GM23338 (cell line): ENCODE data around the gene MTF1. TPM values are rescaled to one million over a fixed set of nuclear protein-coding genes. Genes with fewer than 3 reads are reported as not detected.
A peak's percentile ranks its signal among the peaks of the same experiment; 100 is the strongest.

Source experiments
- ATAC-seq: fragments of 200-7000 bp; cut with Tn5 transposase; 3 replicates; pipeline ENCODE4 v1.9.1; 2020
- DNase-seq: peaks from one replicate; pipeline ENCODE4 v3.0.0-alpha.2; 2015; ENCODE audit warnings: low spot score
- H2AFZ ChIP-seq: fragments of 200-600 bp; sonication (generic); 2 replicates; pipeline ENCODE4 v1.8.0; 2016; ENCODE audit warnings: antibody characterized with exemption, mild to moderate bottlenecking, moderate library complexity
- H3F3A ChIP-seq: fragments of 200-600 bp; sonication (generic); replicated peaks from 2 replicates; pipeline ENCODE4 v1.8.0; 2017; ENCODE audit warnings: antibody characterized with exemption, mixed run types, low read depth
- H3K27ac ChIP-seq: fragments of 200-600 bp; sonication (generic); 2 replicates; pipeline ENCODE4 v1.6.1; 2016; ENCODE audit warnings: low read depth
- H3K27me3 ChIP-seq: fragments of 200-600 bp; sonication (generic); 2 replicates; pipeline ENCODE4 v1.8.0; 2016; ENCODE audit warnings: mild to moderate bottlenecking, mixed run types, moderate library complexity; ENCODE audit not compliant: insufficient read depth
- H3K36me3 ChIP-seq: fragments of 200-600 bp; sonication (generic); 2 replicates; pipeline ENCODE4 v1.8.0; 2016; ENCODE audit warnings: mild to moderate bottlenecking; ENCODE audit not compliant: insufficient read depth
- H3K4me1 ChIP-seq: fragments of 200-600 bp; sonication (generic); 2 replicates; pipeline ENCODE4 v1.8.0; 2016; ENCODE audit warnings: mild to moderate bottlenecking, moderate library complexity; ENCODE audit not compliant: insufficient read depth
- H3K4me2 ChIP-seq: fragments of 200-600 bp; sonication (generic); 2 replicates; pipeline ENCODE4 v1.7.1; 2017; ENCODE audit warnings: mixed run types
- H3K4me3 ChIP-seq: fragments of 200-600 bp; sonication (generic); 2 replicates; pipeline ENCODE4 v1.6.1; 2016; ENCODE audit warnings: mixed run types
- H3K79me2 ChIP-seq: fragments of 200-600 bp; sonication (generic); replicated peaks from 2 replicates; pipeline ENCODE4 v1.8.0; 2017; ENCODE audit warnings: mild to moderate bottlenecking; ENCODE audit not compliant: insufficient read depth
- H3K9me2 ChIP-seq: fragments of 200-600 bp; sonication (generic); 2 replicates; pipeline ENCODE4 v1.8.0; 2017; ENCODE audit not compliant: insufficient read depth
- H4K20me1 ChIP-seq: fragments of 200-600 bp; sonication (generic); replicated peaks from 2 replicates; pipeline ENCODE4 v1.8.0; 2017; ENCODE audit warnings: mild to moderate bottlenecking; ENCODE audit not compliant: insufficient read depth
- H3K27ac Mint-ChIP-seq: 2 replicates; pipeline ENCODE4 v1.8.0; 2020; ENCODE audit warnings: inconsistent platforms, mild to moderate bottlenecking, moderate library complexity, mixed read lengths
- H3K27me3 Mint-ChIP-seq: 3 replicates; pipeline ENCODE4 v1.8.0; 2022; ENCODE audit warnings: low read depth, mild to moderate bottlenecking, moderate library complexity, mixed read lengths, inconsistent platforms; ENCODE audit not compliant: insufficient read depth, poor library complexity
- H3K36me3 Mint-ChIP-seq: 3 replicates; pipeline ENCODE4 v1.8.0; 2021; ENCODE audit warnings: low read depth, mild to moderate bottlenecking, inconsistent platforms, moderate library complexity, mixed read lengths
- H3K4me1 Mint-ChIP-seq: 3 replicates; pipeline ENCODE4 v1.8.0; 2020; ENCODE audit warnings: mild to moderate bottlenecking, inconsistent platforms, mixed read lengths
- H3K4me3 Mint-ChIP-seq: 3 replicates; pipeline ENCODE4 v1.8.0; 2021; ENCODE audit warnings: moderate library complexity, mild to moderate bottlenecking, inconsistent platforms, mixed read lengths
- H3K9me3 Mint-ChIP-seq: 3 replicates; pipeline ENCODE4 v1.8.0; 2020; ENCODE audit warnings: moderate library complexity, mild to moderate bottlenecking, inconsistent platforms, mixed read lengths
- CREB1 ChIP-seq: fragments of 250-450 bp; sonication (Bioruptor Pico); IDR thresholded peaks from 2 replicates; pipeline ENCODE4 v1.5.0; 2020; ENCODE audit warnings: low read depth, mild to moderate bottlenecking, moderate library complexity
- EZH2 ChIP-seq: fragments of 200-600 bp; sonication (generic); IDR thresholded peaks from one replicate; pipeline ENCODE4 v1.8.0; 2017; ENCODE audit warnings: antibody characterized with exemption, mild to moderate bottlenecking, low read depth; ENCODE audit not compliant: unreplicated experiment
- EZH2phosphoT487 ChIP-seq: fragments of 200-600 bp; sonication (generic); IDR thresholded peaks from one replicate; pipeline ENCODE4 v1.8.1; 2018; ENCODE audit warnings: antibody characterized with exemption; ENCODE audit not compliant: unreplicated experiment
- JUNB ChIP-seq: IDR thresholded peaks from one replicate; pipeline ENCODE4 v1.6.1; 2016; ENCODE audit warnings: antibody characterized with exemption; ENCODE audit not compliant: unreplicated experiment
- NANOG ChIP-seq: IDR thresholded peaks from 2 replicates; pipeline ENCODE4 v1.6.1; 2016; ENCODE audit warnings: antibody characterized with exemption, borderline replicate concordance
- POLR2AphosphoS5 ChIP-seq: IDR thresholded peaks from 2 replicates; pipeline ENCODE4 v1.6.1; 2016; ENCODE audit warnings: antibody characterized with exemption, low read depth
- STAT1 ChIP-seq: IDR thresholded peaks from one replicate; pipeline ENCODE4 v1.6.1; 2016; ENCODE audit warnings: antibody characterized with exemption; ENCODE audit not compliant: unreplicated experiment
- ZNF114 ChIP-seq: fragments of 250-450 bp; sonication (Bioruptor Pico); IDR thresholded peaks from 2 replicates; pipeline ENCODE4 v1.5.0; 2020; ENCODE audit warnings: mild to moderate bottlenecking, moderate library complexity
- ZNF331 ChIP-seq: fragments of 250-450 bp; sonication (Bioruptor Pico); IDR thresholded peaks from 2 replicates; pipeline ENCODE4 v1.5.0; 2020; ENCODE audit warnings: low read depth, mild to moderate bottlenecking, moderate library complexity
- polyA plus RNA-seq: library from polyadenylated mRNA; unstranded; fragments of >200 nt; fragmentation: Nextera tagmentation; extraction: Ambion mirVana; gene quantifications from 2 replicates; pipeline ENCODE4 v1.2.1, GENCODE V29; 2016
- total RNA-seq: library from RNA; depleted of rRNA; stranded (reverse); fragments of >200 nt; shearing (Covaris generic); gene quantifications from 2 replicates; pipeline ENCODE4 v1.2.3, GENCODE V29; 2014
- TF ChIP-seq, protein P1 (sequence below): IDR thresholded peaks from 2 replicates; pipeline ENCODE4 v1.6.1; 2016; ENCODE audit warnings: antibody characterized with exemption
- TF ChIP-seq, protein P2 (sequence below): IDR thresholded peaks from one replicate; pipeline ENCODE4 v1.6.1; 2018; ENCODE audit warnings: antibody characterized with exemption; ENCODE audit not compliant: unreplicated experiment

The MTF1 gene
- total and polyA plus RNA-seq, 2 experiments from 2014 or later = 4.5 to 5.6 TPM

DNA sequence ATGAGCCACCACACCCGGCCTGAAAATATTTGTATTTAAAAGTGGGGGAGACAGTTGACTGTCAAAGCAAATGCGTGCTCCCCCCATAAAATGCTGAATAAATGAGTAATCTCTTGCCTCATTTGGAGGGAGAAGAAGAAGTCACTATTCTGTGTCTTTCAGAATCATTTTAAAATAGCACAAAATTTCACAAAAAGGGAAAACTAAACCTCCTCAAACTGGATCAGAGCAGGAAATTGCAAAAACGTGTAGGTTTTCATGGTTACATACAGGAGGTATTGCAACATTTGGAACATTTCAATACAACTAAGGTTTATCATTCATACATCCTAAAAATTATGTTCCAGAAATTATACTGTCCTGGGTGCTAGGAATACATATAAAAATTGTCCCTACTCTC is 13.6 kb downstream of the MTF1 start:
- no peaks in the 10 kb centered on the region for H3K9me2 ChIP-seq

DNA sequence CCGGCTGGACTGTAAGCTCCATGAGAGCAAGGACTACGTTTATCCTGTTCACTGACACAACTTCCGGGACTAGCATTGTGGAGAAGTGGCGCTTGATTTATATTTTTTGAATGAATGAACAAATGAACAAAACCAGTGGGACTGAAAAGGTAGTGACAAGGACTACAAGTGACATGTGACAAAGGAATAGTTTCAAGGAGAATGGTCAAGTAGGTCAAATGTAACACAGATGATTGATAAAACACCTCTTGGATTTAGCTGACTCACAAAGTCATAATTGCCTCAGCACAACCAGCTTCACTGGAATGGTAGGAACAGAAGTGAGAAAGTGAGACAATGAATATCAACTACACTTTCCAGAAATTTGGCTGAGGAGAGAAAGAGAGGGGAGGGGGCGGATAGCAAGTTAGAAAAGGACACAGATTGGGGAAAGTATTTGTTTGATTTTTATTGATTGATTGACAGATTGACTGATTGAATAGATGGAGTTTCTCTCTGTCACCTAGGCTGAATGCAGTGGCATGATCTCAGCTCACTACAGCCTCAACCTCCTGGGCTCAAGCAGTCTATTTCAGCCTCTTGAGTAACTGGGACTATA is 14.2 kb downstream of the MTF1 start:
- no peaks in the 10 kb centered on the region for H3K4me1 Mint-ChIP-seq
- peak overlapping the region; percentile 26; the same call in 1 of the 2 replicates for H3K27ac Mint-ChIP-seq
- Histone ChIP-seq H3K4me3 (no peak overlapping the region), H3K79me2 (peaks cover 43% of the 10 kb centered on the region), H3K27me3 (no peaks in the 10 kb centered on the region), H3K4me1 (no peaks in the 10 kb centered on the region), H2AFZ (no peak overlapping the region), H3K36me3 (no peaks in the 10 kb centered on the region), H4K20me1 (peaks cover 24% of the 10 kb centered on the region), H3K4me2 (no peak overlapping the region), H3F3A (no peaks in the 10 kb centered on the region), H3K27ac (no peak overlapping the region), H3K9me2 (no peaks in the 10 kb centered on the region)
- H3K27me3 Mint-ChIP-seq = no peaks in the 10 kb centered on the region
- no peak for ATAC-seq
- no peak for DNase-seq
- H3K36me3 Mint-ChIP-seq = no peaks in the 10 kb centered on the region
- no peaks in the 10 kb centered on the region for H3K9me3 Mint-ChIP-seq
- no peak overlapping the region for H3K4me3 Mint-ChIP-seq
- TF ChIP-seq POLR2AphosphoS5 (no peak), CREB1 (CRISPR knock-in tag) (no peak), JUNB (no peak), STAT1 (no peak), EZH2phosphoT487 (no peak)

More for the DNA sequence above, 13.6 kb downstream of the MTF1 start:
- ATAC-seq (no peak), DNase-seq (no peak)
- H3K4me1 Mint-ChIP-seq = no peaks in the 10 kb centered on the region
- H3K9me3 Mint-ChIP-seq = no peaks in the 10 kb centered on the region
- TF ChIP-seq EZH2 (no peak), CREB1 (CRISPR knock-in tag) (no peak), EZH2phosphoT487 (no peak), JUNB (no peak), STAT1 (no peak), ZNF114 (CRISPR knock-in tag) (no peak)
- TF ChIP-seq, protein P1, sequence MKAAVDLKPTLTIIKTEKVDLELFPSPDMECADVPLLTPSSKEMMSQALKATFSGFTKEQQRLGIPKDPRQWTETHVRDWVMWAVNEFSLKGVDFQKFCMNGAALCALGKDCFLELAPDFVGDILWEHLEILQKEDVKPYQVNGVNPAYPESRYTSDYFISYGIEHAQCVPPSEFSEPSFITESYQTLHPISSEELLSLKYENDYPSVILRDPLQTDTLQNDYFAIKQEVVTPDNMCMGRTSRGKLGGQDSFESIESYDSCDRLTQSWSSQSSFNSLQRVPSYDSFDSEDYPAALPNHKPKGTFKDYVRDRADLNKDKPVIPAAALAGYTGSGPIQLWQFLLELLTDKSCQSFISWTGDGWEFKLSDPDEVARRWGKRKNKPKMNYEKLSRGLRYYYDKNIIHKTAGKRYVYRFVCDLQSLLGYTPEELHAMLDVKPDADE = no peak
- Histone ChIP-seq H3K4me3 (no peak overlapping the region), H2AFZ (no peak overlapping the region), H3K79me2 (peaks cover 49% of the 10 kb centered on the region), H3K4me1 (no peaks in the 10 kb centered on the region), H3K27me3 (no peaks in the 10 kb centered on the region), H3F3A (no peaks in the 10 kb centered on the region), H3K4me2 (no peak overlapping the region), H3K27ac (no peak overlapping the region), H3K36me3 (no peaks in the 10 kb centered on the region), H4K20me1 (peaks cover 29% of the 10 kb centered on the region)
- no peak overlapping the region for H3K27ac Mint-ChIP-seq
- H3K27me3 Mint-ChIP-seq = no peaks in the 10 kb centered on the region
- H3K36me3 Mint-ChIP-seq = no peaks in the 10 kb centered on the region
- H3K4me3 Mint-ChIP-seq = no peak overlapping the region

DNA sequence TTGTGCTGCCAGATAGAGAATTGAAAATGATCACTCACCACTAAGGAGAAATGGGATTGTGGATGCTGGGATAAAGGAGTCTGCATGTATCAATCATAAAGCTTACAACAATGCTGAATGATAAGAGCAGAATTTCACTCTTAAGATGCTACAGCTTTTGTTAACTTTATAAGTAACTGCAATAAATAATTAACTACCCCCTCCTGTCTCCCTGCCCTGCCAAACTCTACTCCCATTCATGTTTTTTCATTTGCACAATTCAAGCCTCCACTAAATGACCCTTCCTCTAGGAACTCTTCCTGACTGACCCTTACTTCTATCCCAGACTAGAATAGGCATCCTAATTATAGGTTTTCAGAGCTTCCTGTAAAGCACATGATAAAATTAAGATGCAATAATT is 14.9 kb downstream of the MTF1 start:
- Histone ChIP-seq H3K79me2 (peaks cover 37% of the 10 kb centered on the region), H3K27me3 (no peaks in the 10 kb centered on the region), H3K36me3 (0 out of 2 replicates have a peak, but pooled peaks cover under 1% of the 10 kb centered on the region), H3K4me1 (no peaks in the 10 kb centered on the region), H3F3A (no peaks in the 10 kb centered on the region), H3K4me2 (no peak overlapping the region), H3K27ac (no peak overlapping the region), H3K9me2 (no peaks in the 10 kb centered on the region), H3K4me3 (no peak overlapping the region), H4K20me1 (peaks cover 22% of the 10 kb centered on the region), H2AFZ (no peak overlapping the region)
- no peaks in the 10 kb centered on the region for H3K4me1 Mint-ChIP-seq
- no peaks in the 10 kb centered on the region for H3K9me3 Mint-ChIP-seq
- no peak for DNase-seq
- ATAC-seq = no peak
- no peaks in the 10 kb centered on the region for H3K27me3 Mint-ChIP-seq
- peaks cover 4% of the 10 kb centered on the region; the same call in 1 of the 3 replicates for H3K36me3 Mint-ChIP-seq
- H3K27ac Mint-ChIP-seq = no peak overlapping the region
- H3K4me3 Mint-ChIP-seq = no peak overlapping the region
- TF ChIP-seq CREB1 (CRISPR knock-in tag) (no peak), JUNB (no peak), ZNF331 (no peak), NANOG (no peak), EZH2phosphoT487 (no peak), EZH2 (no peak), POLR2AphosphoS5 (no peak)
- TF ChIP-seq, protein P1 = no peak
- TF ChIP-seq, protein P2, sequence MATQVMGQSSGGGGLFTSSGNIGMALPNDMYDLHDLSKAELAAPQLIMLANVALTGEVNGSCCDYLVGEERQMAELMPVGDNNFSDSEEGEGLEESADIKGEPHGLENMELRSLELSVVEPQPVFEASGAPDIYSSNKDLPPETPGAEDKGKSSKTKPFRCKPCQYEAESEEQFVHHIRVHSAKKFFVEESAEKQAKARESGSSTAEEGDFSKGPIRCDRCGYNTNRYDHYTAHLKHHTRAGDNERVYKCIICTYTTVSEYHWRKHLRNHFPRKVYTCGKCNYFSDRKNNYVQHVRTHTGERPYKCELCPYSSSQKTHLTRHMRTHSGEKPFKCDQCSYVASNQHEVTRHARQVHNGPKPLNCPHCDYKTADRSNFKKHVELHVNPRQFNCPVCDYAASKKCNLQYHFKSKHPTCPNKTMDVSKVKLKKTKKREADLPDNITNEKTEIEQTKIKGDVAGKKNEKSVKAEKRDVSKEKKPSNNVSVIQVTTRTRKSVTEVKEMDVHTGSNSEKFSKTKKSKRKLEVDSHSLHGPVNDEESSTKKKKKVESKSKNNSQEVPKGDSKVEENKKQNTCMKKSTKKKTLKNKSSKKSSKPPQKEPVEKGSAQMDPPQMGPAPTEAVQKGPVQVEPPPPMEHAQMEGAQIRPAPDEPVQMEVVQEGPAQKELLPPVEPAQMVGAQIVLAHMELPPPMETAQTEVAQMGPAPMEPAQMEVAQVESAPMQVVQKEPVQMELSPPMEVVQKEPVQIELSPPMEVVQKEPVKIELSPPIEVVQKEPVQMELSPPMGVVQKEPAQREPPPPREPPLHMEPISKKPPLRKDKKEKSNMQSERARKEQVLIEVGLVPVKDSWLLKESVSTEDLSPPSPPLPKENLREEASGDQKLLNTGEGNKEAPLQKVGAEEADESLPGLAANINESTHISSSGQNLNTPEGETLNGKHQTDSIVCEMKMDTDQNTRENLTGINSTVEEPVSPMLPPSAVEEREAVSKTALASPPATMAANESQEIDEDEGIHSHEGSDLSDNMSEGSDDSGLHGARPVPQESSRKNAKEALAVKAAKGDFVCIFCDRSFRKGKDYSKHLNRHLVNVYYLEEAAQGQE = no peak
